Adipose tissue (tissue), 3 donors: Measurements from ENCODE around the gene RPL39L. TPM values are rescaled to one million over a fixed set of nuclear protein-coding genes. Genes with fewer than 3 reads are reported as not detected.

Experiments used
- H3K27ac ChIP-seq: one replicate; pipeline ENCODE4 v1.5.1; 2013; ENCODE audit warnings: low read depth, low read length
- WGBS, 3 donors: extraction: QIAGEN DNeasy Blood & Tissue Kit; methylation state at CpG; one replicate each; pipeline ENCODE4 v1.1.7; 2013; 5-methylcytosine and 5-hydroxymethylcytosine counted together
- polyA plus RNA-seq, 3 donors: library from polyadenylated mRNA; stranded (reverse); fragments of 200-250 nt; gene quantifications; one replicate each; pipeline ENCODE4 v1.2.3, GENCODE V29; 2013
- donor health status: healthy with polysubstance abuse.
- donor health status: Bipolar disorder and iron deficiency.
- donor health status: healthy.

The RPL39L gene
- polyA plus RNA-seq, 3 donors = 3.8 to 14.3 (median 9.2) TPM

- 53 to 70% (median 63%) methylated on average over 7 of the region's 7 CpGs for WGBS, 3 donors
Measured at GRCh38 chr3:187104933-187105332, 34.4 kb downstream of the RPL39L start.

GRCh38 chr3:187104342-187104741 lies 35.0 kb downstream of the RPL39L start:
- 66 to 95% (median 89%) methylated on average over 7 of the region's 7 CpGs for WGBS, 3 donors
- no peak overlapping the region for H3K27ac ChIP-seq

More at GRCh38 chr3:187104933-187105332, 34.4 kb downstream of the RPL39L start:
- no peak overlapping the region for H3K27ac ChIP-seq

DNA sequence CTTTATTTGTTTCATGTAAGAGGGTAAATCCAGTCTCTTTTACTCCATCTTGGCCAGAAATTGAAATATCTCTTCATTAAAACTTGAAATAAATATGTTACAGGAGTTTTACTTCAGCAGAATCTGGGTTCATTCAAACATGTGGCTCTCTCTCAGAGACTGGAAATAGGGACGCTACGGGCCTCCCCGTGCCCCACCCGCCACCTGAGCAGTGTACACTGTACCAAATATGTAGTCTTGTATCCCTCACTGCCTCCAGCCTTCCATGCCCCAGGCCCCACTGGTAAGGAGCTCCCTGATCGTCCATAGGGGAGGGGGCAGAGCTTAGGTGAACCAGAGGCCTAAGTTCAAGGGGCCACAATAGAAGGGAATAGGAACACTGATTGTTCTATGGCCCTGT lies 36.0 kb downstream of the RPL39L start:
- H3K27ac ChIP-seq = no peak overlapping the region
- 90 to 95% (median 91%) methylated on average over 5 of the region's 5 CpGs for WGBS, 3 donors

- no peak overlapping the region for H3K27ac ChIP-seq
- 64 to 91% (median 85%) methylated on average over 1 of the region's 1 CpG for WGBS, 3 donors
Measured at GRCh38 chr3:187102073-187102634, 37.1 kb downstream of the RPL39L start.

- 35 to 59% (median 36%) methylated on average over 9 of the region's 9 CpGs for WGBS, 3 donors
- no peak overlapping the region for H3K27ac ChIP-seq
Measured at GRCh38 chr3:187101184-187102072, 37.9 kb downstream of the RPL39L start.

- no peak overlapping the region for H3K27ac ChIP-seq
- WGBS, 3 donors = 72 to 91% (median 90%) methylated on average over 2 of the region's 2 CpGs
Measured at GRCh38 chr3:187098923-187099512, 40.3 kb downstream of the RPL39L start.

GRCh38 chr3:187093320-187093719 lies 46.0 kb downstream of the RPL39L start:
- WGBS, 3 donors = 56 to 92% (median 79%) methylated on average over 1 of the region's 1 CpG
- H3K27ac ChIP-seq = no peak overlapping the region

DNA sequence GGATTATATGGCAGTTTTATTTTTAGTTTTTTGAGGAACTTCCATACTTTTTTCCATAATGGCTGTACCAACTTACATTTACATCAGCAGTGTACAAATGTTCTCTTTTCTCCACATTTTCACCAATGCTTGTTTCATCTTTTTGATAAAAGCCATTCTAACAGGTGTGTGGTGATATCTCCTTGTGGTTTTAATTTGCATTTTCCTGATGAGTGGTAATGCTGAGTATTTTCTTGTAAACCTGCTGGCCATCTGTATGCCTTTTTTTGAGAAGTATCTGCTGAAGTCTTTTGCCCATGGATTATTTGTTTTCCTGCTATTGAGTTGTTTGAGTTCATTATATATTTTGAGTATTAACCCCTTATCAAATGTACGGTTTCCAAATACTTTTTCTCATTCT lies 50.6 kb downstream of the RPL39L start:
- H3K27ac ChIP-seq = no peak overlapping the region
- WGBS, 3 donors = 56 to 86% (median 75%) methylated on average over 1 of the region's 1 CpG

DNA sequence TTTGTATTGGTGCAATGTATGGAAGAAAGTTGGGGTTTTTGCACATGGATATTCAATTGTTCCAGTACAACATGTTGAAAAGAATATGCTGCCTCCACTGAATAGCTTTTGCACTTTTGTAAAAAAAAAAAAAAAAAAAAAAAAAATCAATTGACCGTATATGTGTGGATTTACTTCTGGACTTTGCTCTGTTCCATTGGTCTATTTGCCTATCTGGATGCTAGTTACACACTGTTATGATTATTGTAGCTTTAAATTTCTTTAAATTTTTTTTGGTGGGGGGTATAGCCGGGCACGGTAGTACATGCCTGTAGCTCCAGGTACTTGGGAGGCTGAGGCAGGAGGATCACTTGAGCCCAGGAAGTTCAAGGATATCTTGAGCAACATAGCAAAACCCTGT lies 52.5 kb downstream of the RPL39L start:
- WGBS, 3 donors = 80 to 98% (median 95%) methylated on average over 3 of the region's 3 CpGs
- no peak overlapping the region for H3K27ac ChIP-seq

DNA sequence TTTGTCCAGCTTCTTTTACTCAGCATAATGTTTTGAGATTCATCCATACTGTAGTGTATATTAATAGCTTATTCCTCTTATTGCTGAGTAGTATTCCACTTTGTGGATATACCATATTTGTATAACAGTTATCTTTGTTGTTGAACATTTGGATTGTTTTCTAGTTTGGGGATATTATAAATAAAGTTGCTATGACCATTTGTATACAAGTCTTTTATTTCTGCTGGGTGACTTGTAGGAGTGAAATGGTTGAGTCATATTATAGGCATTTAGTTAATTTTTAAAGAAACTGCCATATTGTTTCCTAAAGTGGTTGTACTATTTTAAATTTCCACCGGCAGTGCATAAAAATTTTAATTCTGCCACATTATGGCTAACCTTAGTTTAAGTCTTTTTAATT lies 53.4 kb downstream of the RPL39L start:
- WGBS, 3 donors = 91 to 97% (median 92%) methylated on average over 1 of the region's 1 CpG

DNA sequence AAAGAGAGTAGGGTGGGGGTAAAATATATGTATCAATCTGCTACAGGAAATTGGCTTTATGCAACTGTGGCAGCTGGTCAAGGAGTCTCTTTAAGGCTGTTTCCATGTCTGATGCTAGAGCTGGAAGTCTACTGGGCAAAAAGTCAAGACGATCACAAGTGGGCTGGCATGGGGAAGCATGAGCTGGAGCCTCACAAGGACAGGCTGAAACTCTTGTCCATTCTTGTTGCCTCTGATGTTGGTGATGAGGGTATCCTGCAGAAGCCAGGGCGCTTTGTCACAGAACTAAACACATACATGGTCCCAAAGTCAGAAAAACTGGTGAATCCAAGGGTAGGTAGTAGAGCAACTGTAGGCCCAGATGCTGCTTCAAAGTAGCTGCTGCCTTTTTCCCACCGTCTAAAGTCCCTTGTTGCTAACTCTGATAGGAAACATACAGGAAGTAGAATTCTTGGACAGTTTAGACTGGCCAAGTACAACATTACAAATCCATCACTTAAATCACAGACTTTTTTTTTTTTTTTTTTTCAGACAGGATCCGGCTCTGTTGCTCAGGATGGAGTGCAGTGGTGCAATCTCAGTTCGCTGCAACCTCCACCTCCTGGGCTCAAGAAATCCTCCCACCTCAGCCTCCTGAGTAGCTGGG lies 54.2 kb downstream of the RPL39L start:
- 67 to 81% (median 73%) methylated on average over 5 of the region's 5 CpGs for WGBS, 3 donors
- H3K27ac ChIP-seq = no peak overlapping the region

More for the DNA sequence above, 53.4 kb downstream of the RPL39L start:
- H3K27ac ChIP-seq = no peak overlapping the region

DNA sequence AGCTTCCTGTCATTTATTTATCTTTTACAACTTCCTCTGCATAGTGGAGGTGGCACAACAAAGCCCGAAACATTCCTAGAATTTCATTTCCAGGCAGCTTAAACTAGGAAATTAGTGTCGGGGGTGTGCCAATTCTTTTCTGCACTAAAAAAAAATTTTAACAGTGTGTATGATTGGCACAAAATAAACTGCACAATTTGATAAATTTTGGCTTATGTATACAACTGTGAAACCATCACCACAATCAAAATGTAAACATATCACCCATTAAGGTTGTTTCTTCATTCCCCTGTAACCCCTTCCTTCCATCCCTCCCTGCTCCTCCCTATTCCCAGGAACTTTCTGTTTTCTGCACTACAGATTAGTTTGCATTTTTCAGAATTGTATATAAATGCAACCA lies 54.7 kb downstream of the RPL39L start:
- 38 to 43% (median 40%) methylated on average over 2 of the region's 2 CpGs for WGBS, 3 donors
- H3K27ac ChIP-seq = no peak overlapping the region

GRCh38 chr3:187084126-187084525 lies 55.2 kb downstream of the RPL39L start:
- WGBS, 3 donors = 53 to 64% (median 58%) methylated on average over 5 of the region's 5 CpGs

DNA sequence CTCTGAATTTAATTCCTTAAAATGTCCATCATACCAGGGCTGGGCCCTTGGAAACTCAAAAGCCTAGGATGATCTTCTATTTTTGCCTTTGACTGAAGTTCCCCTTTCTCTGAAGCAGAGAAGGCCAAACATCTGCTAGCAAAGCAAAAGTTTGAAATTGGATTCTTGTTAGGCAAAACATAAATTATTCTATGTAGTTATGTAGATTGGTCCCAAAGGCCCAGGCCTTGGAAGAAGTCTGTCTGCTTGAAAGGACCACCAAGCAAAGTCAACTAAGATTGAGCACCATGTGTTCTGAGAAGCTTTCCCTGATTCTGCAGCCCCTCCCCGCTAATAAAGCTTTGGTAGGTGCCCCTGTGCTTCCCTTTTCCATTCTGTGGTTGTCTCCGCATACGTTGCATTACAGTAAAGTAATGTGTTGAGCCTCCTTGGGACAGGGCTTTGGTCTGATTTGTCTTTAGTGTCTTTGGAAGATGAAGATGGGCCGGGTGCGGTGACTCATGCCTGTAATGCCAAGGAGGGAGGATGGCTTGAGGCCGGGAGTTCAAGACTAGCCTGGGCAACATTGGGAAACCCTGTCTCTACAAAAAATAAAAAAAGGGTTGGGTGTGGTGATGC lies 56.4 kb downstream of the RPL39L start:
- WGBS, 3 donors = 78 to 88% (median 80%) methylated on average over 6 of the region's 6 CpGs
- no peak overlapping the region for H3K27ac ChIP-seq

More at GRCh38 chr3:187084126-187084525, 55.2 kb downstream of the RPL39L start:
- H3K27ac ChIP-seq = no peak overlapping the region

GRCh38 chr3:187080799-187081450 lies 58.4 kb downstream of the RPL39L start:
- H3K27ac ChIP-seq = no peak overlapping the region
- 82 to 93% (median 90%) methylated on average over 13 of the region's 13 CpGs for WGBS, 3 donors

DNA sequence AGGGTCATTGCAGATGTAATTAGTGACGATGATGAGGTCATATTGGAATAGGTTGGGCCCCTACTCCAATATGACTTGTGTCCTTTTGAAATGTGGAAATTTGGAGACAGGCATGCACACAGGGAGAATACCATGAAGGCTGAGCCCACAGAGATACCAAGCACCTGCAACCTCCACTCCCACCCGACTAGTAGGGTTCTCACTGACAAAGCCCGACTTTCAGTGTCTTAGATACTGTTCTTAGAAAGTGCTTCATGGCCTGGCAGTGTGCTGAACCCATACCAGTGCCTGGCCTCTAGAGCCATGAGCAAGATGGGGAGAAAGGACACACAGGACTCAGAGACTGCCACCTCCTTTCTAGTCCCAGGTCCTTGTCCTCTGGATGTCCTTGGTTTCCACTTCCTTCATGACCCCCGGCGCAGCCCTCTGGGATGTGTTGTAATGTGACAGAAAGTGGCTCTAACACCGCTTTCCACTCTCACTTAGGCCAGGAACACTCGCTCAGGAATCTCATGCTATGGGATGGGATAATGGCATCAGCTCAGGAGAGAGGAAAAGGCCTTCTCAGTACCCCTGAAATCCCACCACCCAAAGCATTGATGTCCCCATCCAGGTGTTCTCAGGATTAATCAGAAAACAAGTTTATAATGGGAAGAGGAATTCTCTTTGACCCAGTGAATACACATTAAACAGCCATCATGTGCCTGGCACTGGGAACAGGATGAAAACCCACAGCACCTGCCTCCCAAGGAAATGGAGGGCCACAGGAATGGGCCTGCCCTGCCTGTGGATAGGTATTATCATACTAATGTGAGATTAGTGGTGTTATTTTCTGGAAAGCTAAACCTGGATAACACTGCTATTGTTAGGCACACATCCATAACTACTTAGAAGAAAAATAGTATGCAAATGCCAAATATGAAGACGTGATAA lies 59.9 kb downstream of the RPL39L start:
- WGBS, 3 donors = 79% methylated on average over 8 of the region's 8 CpGs
- no peak overlapping the region for H3K27ac ChIP-seq

- WGBS, 3 donors = 73 to 99% (median 95%) methylated on average over 5 of the region's 5 CpGs
Measured at GRCh38 chr3:187077537-187077936, 61.8 kb downstream of the RPL39L start.

More at GRCh38 chr3:187077537-187077936, 61.8 kb downstream of the RPL39L start:
- H3K27ac ChIP-seq = no peak overlapping the region
